GOT3 (cell line): ENCODE data around the gene SPATA12.

Experiments used
- DNase-seq: peaks from one replicate; lab custom pipeline; 2025; ENCODE audit warnings: mixed read lengths; lab: John Stamatoyannopoulos, UW

Gene SPATA12

GRCh38 chr3:57060089-57060821, at the start of gene SPATA12:
Gene SPATA12 (plus strand): TSS chr3:57060664. CDS start chr3:57073695, 13,031 bp downstream.
- DNase-seq: peak; percentile 11

DNA sequence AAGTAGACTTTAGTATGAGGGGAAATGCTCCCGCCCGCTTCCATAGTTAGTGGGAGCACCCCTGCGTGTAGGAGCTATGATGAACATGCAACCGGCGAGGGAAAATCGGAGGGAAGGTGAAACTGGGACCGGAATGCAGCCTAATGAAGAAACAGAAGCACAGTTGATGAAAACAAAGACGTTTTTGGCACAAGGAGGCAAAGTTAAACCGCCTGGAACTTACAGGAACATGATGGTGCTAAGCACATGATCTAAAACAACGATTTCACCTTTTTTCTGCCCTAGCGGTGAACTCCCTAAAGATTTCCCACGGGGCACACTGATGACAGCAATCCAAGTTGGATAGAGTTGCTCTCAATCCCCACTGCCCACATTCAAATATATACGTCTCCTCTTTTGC, 49.4 kb upstream of the SPATA12 start:
- no peak for DNase-seq

- no peak for DNase-seq
Observed at GRCh38 chr3:57012847-57013246, 47.6 kb upstream of the SPATA12 start.

DNA sequence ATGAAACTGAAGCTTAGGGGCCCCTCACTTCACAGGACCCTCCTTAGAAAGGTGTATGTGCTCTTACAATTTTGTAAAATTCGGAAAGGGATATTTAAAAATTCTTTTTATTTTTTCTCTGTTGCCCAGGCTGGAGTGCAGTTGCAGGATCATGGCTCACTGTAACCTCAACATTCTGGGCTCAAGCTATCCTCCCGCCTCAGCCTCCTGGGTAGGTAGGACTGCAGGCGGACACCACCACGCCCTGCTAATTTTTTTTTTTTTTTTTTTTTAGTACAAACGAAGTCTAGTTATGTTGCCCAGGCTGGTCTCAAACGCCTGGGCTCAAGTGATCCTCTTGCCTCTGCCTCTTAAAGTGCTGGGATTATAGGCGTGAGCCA, 45.1 kb upstream of the SPATA12 start:
- DNase-seq: no peak

- no peak for DNase-seq
Observed at GRCh38 chr3:57015912-57016311, 44.6 kb upstream of the SPATA12 start.

GRCh38 chr3:57017459-57017845, 43.0 kb upstream of the SPATA12 start:
- no peak for DNase-seq

DNA sequence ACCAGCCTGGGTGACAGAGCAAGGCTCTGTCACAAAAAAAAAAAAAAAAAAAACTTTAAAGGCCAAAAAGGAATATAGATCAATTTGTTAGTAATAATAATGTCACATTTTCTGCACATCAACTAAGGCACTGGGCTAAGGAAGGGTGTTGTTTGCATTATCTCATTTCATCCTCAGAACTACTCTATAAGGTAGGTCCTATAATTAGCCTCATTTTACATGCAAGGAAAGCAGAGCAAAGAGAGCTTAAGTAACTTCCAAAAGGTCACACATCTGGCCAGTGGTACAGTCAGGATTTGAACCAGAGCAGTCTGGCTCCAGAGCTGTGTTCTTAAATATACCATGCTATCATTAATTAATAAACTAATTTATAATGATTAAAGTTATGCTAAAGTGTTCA, 42.2 kb upstream of the SPATA12 start:
- no peak for DNase-seq

DNA sequence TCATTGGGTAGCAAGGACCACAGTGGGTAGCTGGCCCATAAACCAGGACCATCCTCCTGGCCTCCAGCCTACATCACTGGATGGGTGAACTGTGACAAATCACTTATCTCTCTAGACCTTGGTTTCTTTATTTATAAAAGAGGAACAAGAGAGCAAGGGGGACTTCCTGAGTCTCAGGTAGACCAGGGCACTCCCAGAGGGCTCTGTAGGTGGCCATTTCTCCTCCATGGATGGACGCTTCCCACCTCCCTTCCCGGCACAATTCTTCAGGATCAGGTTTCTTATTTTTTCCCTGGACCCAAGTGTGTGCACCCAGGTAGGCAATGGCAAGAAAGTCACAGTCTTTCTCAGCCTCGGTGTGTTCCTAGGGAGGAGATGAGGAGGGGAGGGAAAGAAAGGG, 41.4 kb upstream of the SPATA12 start:
- no peak for DNase-seq

DNA sequence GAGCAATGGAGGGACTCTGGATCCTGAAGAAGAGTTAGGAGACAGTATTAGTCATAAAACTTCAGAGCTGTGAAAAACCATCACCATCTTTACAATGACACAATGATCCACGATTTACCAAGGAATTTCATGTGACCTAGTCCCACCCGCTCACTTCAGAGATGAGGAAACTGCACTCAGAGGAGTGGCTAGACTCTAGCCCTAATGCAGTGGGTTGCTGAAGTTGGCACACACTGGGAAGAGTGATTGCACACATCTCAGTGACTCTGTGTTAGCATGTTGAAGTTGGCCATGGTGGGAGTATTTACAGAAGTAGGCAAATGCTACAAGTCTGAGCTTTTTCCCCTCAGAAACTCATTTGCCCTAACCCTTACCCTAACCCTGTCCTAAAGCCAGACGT, 35.2 kb upstream of the SPATA12 start:
- no peak for DNase-seq

DNA sequence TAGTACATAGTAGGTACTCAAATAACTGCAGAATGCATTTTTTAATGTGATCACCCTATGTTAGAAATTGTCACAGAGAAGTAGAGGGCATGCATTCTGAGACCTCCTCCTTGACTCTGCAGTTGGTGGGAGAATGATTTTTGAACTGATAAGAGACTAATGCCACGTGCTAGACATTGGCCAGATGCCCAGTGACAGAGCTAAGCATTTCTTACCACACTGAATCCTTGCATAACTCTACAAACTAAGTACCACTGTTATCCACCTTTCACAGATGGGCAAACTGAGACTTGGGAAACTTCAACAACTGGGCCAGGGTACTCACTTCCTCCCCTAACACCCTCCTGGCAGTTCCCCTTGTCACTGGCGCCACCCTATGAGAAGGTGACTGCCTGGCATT, 33.5 kb upstream of the SPATA12 start:
- no peak for DNase-seq

DNA sequence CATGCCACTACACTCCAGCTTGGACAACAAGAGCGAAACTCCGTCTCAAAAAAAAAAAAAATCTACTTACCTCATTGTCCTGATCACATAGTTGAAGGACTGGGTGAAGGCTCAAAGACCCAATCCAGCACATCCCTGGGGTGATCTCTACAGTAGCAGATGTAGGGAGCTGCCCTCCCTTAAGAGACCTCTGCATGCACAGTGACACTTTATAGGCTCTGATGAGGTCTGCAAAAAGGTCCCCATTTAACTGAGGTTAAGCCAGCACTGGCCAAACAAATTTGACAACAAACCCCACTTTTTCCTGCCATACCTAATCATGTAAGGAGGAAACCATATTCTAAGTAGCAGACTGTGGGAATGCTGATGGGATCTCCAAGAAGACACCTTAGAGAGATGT, 31.1 kb upstream of the SPATA12 start:
- DNase-seq: no peak

DNA sequence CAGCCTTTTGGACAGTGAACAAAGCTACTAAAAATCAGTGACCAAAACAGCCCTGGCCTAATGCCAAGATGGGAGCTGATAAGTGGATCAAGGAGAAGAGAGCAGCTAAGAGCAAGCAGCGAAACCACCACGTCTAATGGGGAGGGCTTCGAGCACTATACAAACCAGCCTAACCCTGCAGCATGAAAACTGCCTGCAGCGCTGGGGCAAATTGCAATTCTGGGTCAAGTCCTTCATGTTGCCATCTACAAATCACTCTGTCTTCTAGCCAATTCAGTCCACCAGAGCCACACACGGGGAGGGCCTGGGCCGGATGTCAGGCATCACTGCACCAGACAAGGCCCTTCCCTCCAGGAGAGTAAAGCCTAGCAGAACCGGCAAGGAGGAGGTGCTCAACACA, 30.5 kb upstream of the SPATA12 start:
- DNase-seq: no peak

- no peak for DNase-seq
Observed at GRCh38 chr3:57030721-57031120, 29.7 kb upstream of the SPATA12 start.

DNA sequence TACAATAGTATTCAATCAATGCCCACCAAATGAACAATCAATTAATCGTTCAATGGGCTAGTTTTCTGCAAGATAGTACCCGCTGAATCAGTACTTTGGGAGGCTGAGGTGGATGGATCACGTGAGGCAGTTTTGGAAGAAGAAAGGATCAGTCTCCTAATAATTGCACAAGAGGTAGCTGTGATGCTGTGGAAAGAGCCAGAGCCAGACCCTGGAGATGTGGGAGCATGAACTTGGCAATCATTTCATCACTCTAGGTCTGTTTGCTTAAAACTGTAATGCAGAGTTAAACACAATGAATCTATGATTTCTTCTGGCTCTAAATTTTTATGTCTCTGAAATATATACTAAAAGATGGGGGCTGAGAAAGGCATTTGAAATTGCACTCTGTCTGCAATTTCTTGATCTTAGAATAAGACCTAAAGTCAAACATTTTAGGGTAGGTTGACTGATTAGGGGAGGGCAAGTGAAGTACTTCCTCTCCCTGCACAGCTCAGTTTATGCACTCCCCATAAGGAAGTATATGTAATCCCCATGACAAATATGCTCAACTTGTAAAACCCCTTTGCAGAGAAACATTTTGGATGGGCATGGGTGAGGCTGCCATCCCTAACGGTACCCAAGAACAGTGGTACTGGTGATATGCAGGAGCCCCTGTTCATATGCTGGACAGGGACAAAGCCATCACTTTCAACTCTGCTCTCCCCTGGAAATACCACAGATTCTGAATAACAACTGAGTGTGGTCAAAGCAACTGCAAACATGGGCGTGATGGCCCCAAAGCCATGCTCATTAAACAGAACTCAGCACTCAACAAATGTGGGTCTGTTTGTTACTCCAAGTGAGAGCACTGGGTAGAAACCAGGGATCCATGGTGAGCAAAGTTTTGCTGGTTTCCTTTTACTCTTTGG, 28.6 kb upstream of the SPATA12 start:
- no peak for DNase-seq

DNA sequence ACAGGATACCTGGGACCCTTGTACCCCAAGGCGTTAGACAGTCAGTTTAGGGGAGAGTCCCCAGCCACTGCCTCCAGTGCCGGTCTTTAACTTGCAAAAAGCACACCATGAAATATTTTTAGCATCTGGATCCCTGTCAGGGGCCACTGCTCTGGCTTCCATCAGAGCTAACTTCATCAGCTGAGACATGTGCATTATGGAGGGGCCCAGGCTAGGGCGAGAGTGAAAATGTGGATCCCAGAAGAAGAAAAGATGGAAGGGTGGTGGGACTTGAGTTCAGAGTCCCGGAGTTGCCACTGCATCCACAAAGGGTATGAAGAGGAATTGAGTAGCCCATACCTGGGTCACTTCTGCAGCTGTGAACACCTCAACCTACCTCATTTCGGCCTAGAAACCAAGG, 23.5 kb upstream of the SPATA12 start:
- DNase-seq: no peak

- DNase-seq: no peak
Observed at GRCh38 chr3:57038466-57039164, 21.8 kb upstream of the SPATA12 start.

- DNase-seq: no peak
Observed at GRCh38 chr3:57041674-57042073, 18.8 kb upstream of the SPATA12 start.

- DNase-seq: no peak
Observed at GRCh38 chr3:57043518-57043917, 16.9 kb upstream of the SPATA12 start.

DNA sequence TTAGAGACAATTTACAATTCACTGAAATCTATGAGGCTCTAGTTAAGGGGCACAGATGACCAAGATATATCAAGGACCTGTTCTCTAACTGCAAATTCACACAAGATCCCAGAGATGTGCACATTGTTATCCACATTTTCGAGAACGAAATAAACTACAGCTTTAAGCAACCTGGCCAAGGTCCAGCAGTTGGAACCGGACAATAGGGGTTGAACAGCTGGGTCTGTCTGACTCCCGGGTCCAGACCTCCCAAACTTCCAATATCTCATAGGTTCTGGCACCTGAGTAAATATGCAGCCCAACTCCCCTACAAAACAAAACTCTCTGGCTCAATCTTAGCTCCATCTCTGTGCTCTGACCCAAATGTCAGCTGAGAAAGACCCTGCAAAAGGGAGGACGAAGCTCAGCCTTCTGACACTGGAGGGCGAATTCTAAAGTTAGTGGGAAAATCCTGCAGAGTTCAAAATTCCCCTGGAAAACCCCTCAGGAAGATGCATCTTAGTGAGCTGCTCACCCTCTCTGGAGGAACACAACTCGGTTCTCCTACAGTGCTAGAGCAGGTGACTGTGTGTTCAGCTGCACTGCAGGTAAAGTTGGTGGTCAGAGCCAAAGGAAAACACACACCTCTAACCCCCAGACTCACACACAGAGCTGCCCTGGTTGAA, 14.2 kb upstream of the SPATA12 start:
- DNase-seq: no peak

DNA sequence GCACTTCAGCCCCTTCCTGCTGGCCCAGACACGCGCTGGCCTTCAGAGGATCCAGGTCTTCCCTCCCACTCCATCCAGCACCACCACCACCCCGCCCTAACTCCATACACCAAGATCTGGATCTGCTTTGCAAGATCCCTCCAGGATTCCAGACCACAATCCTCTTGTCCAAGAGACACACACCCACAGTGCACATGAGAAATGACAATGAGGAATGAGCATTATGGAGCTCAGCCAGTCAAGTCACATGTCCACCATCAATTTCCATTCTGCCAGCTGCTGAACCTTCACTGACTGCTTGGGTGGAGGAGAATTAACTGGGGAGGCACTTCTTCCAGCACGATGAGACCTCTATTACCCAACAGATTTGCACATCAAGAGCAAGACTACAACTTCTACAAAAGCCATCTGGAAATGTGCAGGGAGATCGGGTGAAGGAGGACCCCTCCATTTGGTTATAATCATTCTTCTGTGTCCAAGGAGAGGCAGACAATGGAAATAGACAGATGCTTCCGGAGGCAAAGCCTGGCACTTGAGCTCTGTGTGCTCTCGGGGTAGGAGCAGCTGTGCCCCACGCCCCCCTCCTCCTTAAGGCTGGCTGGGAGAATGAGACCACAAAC, 12.3 kb upstream of the SPATA12 start:
- DNase-seq: no peak

- DNase-seq: no peak
Observed at GRCh38 chr3:57048728-57049127, 11.7 kb upstream of the SPATA12 start.

DNA sequence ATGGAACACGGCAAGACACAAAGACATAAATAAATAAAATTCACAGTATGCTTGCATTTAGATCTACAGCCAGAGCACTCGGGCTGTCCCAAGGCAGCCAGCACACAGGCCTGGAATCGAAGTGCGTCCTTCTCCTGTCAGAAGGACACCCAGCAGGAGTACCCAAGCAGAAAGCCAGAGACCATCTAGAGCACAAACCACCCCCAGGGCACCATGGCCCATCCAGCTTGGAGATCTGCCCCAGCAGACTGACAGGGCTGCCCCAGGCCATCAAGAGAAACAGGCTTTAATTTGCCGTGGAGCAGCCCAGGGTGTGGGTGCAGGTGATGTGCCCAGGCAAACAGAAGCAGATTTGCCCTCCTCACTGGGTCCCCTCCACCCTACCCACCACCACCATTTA, 7.8 kb upstream of the SPATA12 start:
- no peak for DNase-seq
